Transverse colon (tissue), 4 donors: ENCODE data around the gene SYCP2.

Source experiments
- EP300 ChIP-seq: sonication (generic); formaldehyde crosslinking; IDR thresholded peaks from one replicate; pipeline ENCODE4 v1.6.1; 2017; ENCODE audit warnings: antibody characterized with exemption, low read depth
- POLR2A ChIP-seq: fragments of 450-650 bp; IDR thresholded peaks from one replicate; pipeline ENCODE4 v1.6.1; 2016; ENCODE audit warnings: antibody characterized with exemption, mild to moderate bottlenecking, moderate library complexity
- POLR2AphosphoS5 ChIP-seq, 3 donors: sonication (generic); formaldehyde crosslinking; IDR thresholded peaks; one replicate each; pipeline ENCODE4 v1.6.1; 2016; ENCODE audit warnings: antibody characterized with exemption in 3 of 3
- TF ChIP-seq, protein P1 (sequence below), 5 experiments: fragments of 200-600 bp in 3 of 5; fragments of 450-650 bp in 2 of 5; sonication (generic) in 3 of 5; IDR thresholded peaks; 1 replicate in 2 of 5; 2 replicates in 3 of 5; pipeline ENCODE4 v1.5.1; 2016 to 2017; ENCODE audit warnings: antibody characterized with exemption in 5 of 5, inconsistent platforms in 3 of 5, mild to moderate bottlenecking in 2 of 5, moderate library complexity in 1 of 5

DNA sequence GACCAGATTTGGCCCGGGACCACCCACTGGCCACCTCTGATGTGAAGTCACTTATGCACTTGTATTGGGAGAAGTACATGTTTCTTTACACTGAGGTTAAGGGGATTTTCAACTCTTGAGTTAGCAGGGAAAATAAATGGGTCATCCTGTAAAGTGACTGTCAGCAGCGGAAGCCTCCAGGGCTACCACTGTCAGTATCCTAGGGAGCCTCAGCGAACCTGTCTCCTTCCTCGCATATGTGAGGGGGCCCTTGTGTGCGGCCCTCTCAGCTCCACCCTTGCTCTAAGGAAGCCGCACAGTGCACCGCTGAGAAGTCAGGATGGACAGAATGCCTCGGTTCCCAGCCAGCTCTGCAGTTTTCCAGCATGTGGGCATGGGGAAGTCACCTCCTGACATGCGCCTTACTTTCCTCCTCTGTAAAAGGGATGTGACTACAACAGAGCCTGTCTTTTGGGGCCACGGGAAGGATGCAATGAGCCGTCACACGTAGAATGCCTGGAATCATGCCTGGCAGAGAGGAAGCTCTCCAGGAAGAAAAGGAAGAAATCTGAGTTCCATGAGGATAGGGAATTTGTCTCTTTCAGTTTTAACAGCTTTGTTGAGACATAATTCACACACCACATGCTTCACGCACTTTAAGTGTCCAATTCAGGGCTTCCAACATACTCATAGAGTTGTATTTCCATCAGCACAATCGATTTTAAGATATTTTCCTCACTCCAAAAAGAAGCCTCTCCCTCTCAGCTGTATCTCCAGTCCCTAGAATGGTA is 115.4 kb downstream of the SYCP2 start:
- TF ChIP-seq, protein P1, sequence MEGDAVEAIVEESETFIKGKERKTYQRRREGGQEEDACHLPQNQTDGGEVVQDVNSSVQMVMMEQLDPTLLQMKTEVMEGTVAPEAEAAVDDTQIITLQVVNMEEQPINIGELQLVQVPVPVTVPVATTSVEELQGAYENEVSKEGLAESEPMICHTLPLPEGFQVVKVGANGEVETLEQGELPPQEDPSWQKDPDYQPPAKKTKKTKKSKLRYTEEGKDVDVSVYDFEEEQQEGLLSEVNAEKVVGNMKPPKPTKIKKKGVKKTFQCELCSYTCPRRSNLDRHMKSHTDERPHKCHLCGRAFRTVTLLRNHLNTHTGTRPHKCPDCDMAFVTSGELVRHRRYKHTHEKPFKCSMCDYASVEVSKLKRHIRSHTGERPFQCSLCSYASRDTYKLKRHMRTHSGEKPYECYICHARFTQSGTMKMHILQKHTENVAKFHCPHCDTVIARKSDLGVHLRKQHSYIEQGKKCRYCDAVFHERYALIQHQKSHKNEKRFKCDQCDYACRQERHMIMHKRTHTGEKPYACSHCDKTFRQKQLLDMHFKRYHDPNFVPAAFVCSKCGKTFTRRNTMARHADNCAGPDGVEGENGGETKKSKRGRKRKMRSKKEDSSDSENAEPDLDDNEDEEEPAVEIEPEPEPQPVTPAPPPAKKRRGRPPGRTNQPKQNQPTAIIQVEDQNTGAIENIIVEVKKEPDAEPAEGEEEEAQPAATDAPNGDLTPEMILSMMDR (IDR thresholded peaks at IDR 0.05): no peak
- TF ChIP-seq POLR2A (no peak), EP300 (no peak), POLR2AphosphoS5 (IDR thresholded peaks at IDR 0.05) (no peak)
